ENCODE results near the gene GNAQ.

GNAQ gene

GRCh38 chr9:77833561-77834429 lies 197.8 kb downstream of the GNAQ start:
- no peak overlapping the region for H3K4me3 ChIP-seq (ENCODE audit: low read depth, low read length)
- no peak for DNase-seq (ENCODE audit: low read depth)

- DNase-seq (ENCODE audit: low read depth), result no peak
- no peak overlapping the region for H3K4me3 ChIP-seq (ENCODE audit: low read depth, low read length)
Observed at GRCh38 chr9:77832639-77833038, 199.0 kb downstream of the GNAQ start.

DNA sequence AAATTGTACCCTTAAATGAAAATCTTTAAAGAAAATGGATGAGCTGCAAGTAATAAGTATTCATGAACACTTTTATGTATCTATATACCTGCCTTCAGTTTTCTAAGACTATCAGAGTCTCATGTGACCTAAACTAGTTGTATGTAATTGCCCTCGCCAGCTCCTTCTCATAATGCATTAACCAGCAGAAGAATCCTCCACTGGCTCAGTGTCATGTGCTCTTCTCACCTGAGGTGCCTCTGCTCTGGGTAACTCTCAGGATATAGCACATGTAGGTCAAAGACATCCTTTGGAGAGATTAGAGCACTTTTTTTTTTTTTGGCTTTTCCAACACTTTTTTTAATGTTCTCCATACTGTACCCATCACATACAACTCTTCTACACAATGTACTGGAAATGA lies 199.8 kb downstream of the GNAQ start:
- no peak overlapping the region for H3K4me3 ChIP-seq (ENCODE audit: low read depth, low read length)
- DNase-seq (ENCODE audit: low read depth), result no peak

- no peak for DNase-seq (ENCODE audit: low read depth)
- no peak overlapping the region for H3K4me3 ChIP-seq (ENCODE audit: low read depth, low read length)
Observed at GRCh38 chr9:77830618-77831285, 200.9 kb downstream of the GNAQ start.

- no peak overlapping the region for H3K4me3 ChIP-seq (ENCODE audit: low read depth, low read length)
- no peak for DNase-seq (ENCODE audit: low read depth)
Observed at GRCh38 chr9:77829420-77829819, 202.2 kb downstream of the GNAQ start.

- no peak for DNase-seq (ENCODE audit: low read depth)
- H3K4me3 ChIP-seq (ENCODE audit: low read depth, low read length), result no peak overlapping the region
Observed at GRCh38 chr9:77827104-77827784, 204.4 kb downstream of the GNAQ start.

GRCh38 chr9:77826621-77827020 lies 205.0 kb downstream of the GNAQ start:
- DNase-seq (ENCODE audit: low read depth), result no peak
- H3K4me3 ChIP-seq (ENCODE audit: low read depth, low read length), result no peak overlapping the region

GRCh38 chr9:77826116-77826515 lies 205.5 kb downstream of the GNAQ start:
- H3K4me3 ChIP-seq (ENCODE audit: low read depth, low read length), result no peak overlapping the region
- DNase-seq (ENCODE audit: low read depth), result no peak

- DNase-seq (ENCODE audit: low read depth), result no peak
- no peak overlapping the region for H3K4me3 ChIP-seq (ENCODE audit: low read depth, low read length)
Observed at GRCh38 chr9:77825361-77825760, 206.2 kb downstream of the GNAQ start.

DNA sequence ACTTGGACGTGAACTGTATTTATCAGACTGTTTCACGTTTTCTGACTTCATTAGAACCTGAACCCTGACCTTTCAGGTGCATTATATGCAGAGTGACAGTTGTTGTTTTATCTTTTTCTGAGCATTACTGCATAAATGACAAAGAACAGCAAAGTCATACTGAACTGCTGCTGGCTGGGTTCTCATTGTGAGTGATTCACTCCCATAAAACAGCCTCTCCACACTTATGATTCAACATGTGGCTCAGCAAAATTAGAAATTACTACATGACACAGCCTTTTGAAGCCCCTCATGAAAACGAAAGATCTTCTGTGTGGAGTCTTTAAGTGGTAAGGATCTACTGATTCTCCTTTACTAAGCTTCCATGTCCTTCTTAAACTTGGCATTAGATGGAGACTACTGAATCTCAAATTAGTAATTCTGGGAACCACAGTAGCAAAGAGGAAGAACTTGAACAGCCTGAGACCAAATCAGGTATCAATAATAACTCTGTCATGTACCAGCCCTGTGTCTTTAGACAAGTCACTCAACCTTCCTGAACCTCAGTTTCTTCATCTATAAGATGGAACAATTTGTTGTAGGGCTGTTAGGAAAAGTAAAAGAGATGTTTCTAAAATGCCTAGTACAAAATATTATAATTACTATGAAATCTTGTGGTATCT lies 211.2 kb downstream of the GNAQ start:
- peak; percentile 53 for DNase-seq (ENCODE audit: low read depth)
- H3K4me3 ChIP-seq (ENCODE audit: low read depth, low read length), result no peak overlapping the region

GRCh38 chr9:77819657-77820056 lies 212.0 kb downstream of the GNAQ start:
- no peak for DNase-seq (ENCODE audit: low read depth)
- no peak overlapping the region for H3K4me3 ChIP-seq (ENCODE audit: low read depth, low read length)

GRCh38 chr9:77817590-77818311 lies 213.9 kb downstream of the GNAQ start:
- no peak for DNase-seq (ENCODE audit: low read depth)
- no peak overlapping the region for H3K4me3 ChIP-seq (ENCODE audit: low read depth, low read length)

DNA sequence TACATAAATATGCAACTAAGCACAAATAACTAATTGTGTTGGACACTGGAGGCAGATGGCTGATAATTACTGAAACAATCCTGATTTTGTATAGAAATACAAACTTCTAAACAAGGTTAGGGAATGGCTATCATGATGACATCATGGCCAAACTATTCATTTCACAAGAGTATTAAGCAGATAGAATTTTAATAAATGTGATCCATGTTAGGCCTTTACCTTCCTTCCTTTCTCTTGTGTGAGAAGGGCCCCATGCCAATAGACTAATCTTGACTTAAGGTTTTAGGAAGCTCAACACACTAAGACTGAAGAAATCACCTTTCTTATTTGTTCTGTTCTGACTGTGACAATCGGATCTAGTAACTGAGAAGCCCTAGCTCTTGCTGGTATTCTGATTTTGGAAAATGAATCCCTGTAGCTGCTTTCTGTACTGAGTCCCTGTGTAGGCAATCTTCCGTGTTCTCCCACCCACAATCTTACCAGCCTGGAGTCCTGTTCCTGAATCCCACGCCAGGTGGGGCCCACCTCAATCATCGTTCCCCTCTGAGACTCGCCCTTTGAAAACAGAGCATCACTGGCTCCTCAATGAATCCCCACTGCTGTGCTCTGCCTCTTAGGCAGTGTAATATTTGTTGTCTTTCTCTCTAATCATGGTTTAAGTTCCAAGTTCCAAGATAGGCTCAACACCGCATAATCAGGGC lies 214.8 kb downstream of the GNAQ start:
- no peak for DNase-seq (ENCODE audit: low read depth)

DNA sequence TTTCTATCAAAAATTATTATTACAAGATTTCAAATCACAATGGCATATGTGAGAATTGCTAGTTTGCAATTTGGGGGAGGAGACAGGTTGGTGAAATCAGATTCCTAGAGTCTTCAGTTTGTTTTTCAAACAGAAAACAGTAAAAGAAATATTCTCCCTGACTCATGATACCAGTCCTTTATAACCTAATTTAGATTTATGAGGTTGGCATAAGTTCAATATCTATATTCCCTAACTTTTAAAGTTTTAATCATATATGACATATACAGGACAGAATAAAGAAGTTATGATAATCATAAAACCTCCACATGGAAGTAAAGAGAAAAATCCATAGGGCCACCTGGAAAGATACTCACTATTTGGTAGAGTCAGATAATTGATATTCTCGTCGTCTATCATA lies 216.4 kb downstream of the GNAQ start:
- no peak overlapping the region for H3K4me3 ChIP-seq (ENCODE audit: low read depth, low read length)
- no peak for DNase-seq (ENCODE audit: low read depth)

More for the DNA sequence above, 214.8 kb downstream of the GNAQ start:
- no peak overlapping the region for H3K4me3 ChIP-seq (ENCODE audit: low read depth, low read length)

GRCh38 chr9:77811832-77812231 lies 219.8 kb downstream of the GNAQ start:
- no peak overlapping the region for H3K4me3 ChIP-seq (ENCODE audit: low read depth, low read length)
- DNase-seq (ENCODE audit: low read depth), result no peak

GRCh38 chr9:77810637-77811119 lies 220.9 kb downstream of the GNAQ start:
- H3K4me3 ChIP-seq (ENCODE audit: low read depth, low read length), result no peak overlapping the region
- DNase-seq (ENCODE audit: low read depth), result no peak

- DNase-seq (ENCODE audit: low read depth), result no peak
- no peak overlapping the region for H3K4me3 ChIP-seq (ENCODE audit: low read depth, low read length)
Observed at GRCh38 chr9:77810047-77810446, 221.6 kb downstream of the GNAQ start.

GRCh38 chr9:77809552-77809951 lies 222.1 kb downstream of the GNAQ start:
- no peak overlapping the region for H3K4me3 ChIP-seq (ENCODE audit: low read depth, low read length)
- no peak for DNase-seq (ENCODE audit: low read depth)

- DNase-seq (ENCODE audit: low read depth), result no peak
- no peak overlapping the region for H3K4me3 ChIP-seq (ENCODE audit: low read depth, low read length)
Observed at GRCh38 chr9:77808751-77809081, 222.9 kb downstream of the GNAQ start.

Data from skeletal muscle cell (primary cell).